Measurements from ENCODE around the gene CSMD2. TPM values are rescaled to one million over a fixed set of nuclear protein-coding genes. Genes with fewer than 3 reads are reported as not detected.

CSMD2 gene
- polyA plus RNA-seq, 1 experiment: 2.3 TPM

- H3K4me3 ChIP-seq (ENCODE audit: low read depth, low read length): no peak overlapping the region
Observed at GRCh38 chr1:33684396-33685179, 480.4 kb downstream of the CSMD2 start.

GRCh38 chr1:33683913-33684312 is 481.1 kb downstream of the CSMD2 start:
- CTCF ChIA-PET: no interaction called here
- no peaks in the 10 kb centered on the region for H3K27me3 ChIP-seq (ENCODE audit: control insufficient read depth, insufficient read depth, low read length)
- H3K9me3 ChIP-seq (ENCODE audit: control insufficient read depth, insufficient read depth, low read length): no peaks in the 10 kb centered on the region
- H3K4me3 ChIP-seq (ENCODE audit: low read depth, low read length): no peak overlapping the region
- no peak overlapping the region for H3K27ac ChIP-seq (ENCODE audit: low read depth, low read length)
- TF ChIP-seq CTCF (IDR thresholded peaks at IDR 0.05; ENCODE audit: low read depth, low read length): no peak
- no peak for DNase-seq (ENCODE audit: low read depth, low spot score)
- POLR2A ChIA-PET: no interaction called here

More at GRCh38 chr1:33684396-33685179, 480.4 kb downstream of the CSMD2 start:
- no peaks in the 10 kb centered on the region for H3K27me3 ChIP-seq (ENCODE audit: control insufficient read depth, insufficient read depth, low read length)
- ChIA-PET POLR2A (no interaction called here), CTCF (no interaction called here)
- no peak overlapping the region for H3K27ac ChIP-seq (ENCODE audit: low read depth, low read length)
- TF ChIP-seq CTCF (IDR thresholded peaks at IDR 0.05; ENCODE audit: low read depth, low read length): no peak
- DNase-seq (ENCODE audit: low read depth, low spot score): no peak
- no peaks in the 10 kb centered on the region for H3K9me3 ChIP-seq (ENCODE audit: control insufficient read depth, insufficient read depth, low read length)

GRCh38 chr1:33682371-33682770 is 482.7 kb downstream of the CSMD2 start:
- CTCF ChIA-PET: no interaction called here

GRCh38 chr1:33680281-33680840 is 484.7 kb downstream of the CSMD2 start:
- Histone ChIP-seq H3K27me3 (ENCODE audit: control insufficient read depth, insufficient read depth, low read length) (no peaks in the 10 kb centered on the region), H3K4me3 (ENCODE audit: low read depth, low read length) (no peak overlapping the region), H3K27ac (ENCODE audit: low read depth, low read length) (no peak overlapping the region), H3K9me3 (ENCODE audit: control insufficient read depth, insufficient read depth, low read length) (no peaks in the 10 kb centered on the region)
- TF ChIP-seq CTCF (IDR thresholded peaks at IDR 0.05; ENCODE audit: low read depth, low read length): no peak
- DNase-seq (ENCODE audit: low read depth, low spot score): no peak
- POLR2A ChIA-PET: no interaction called here
- CTCF ChIA-PET: no interaction called here

More at GRCh38 chr1:33682371-33682770, 482.7 kb downstream of the CSMD2 start:
- TF ChIP-seq CTCF (IDR thresholded peaks at IDR 0.05; ENCODE audit: low read depth, low read length): no peak
- no peak for DNase-seq (ENCODE audit: low read depth, low spot score)
- Histone ChIP-seq H3K4me3 (ENCODE audit: low read depth, low read length) (no peak overlapping the region), H3K27me3 (ENCODE audit: control insufficient read depth, insufficient read depth, low read length) (no peaks in the 10 kb centered on the region), H3K27ac (ENCODE audit: low read depth, low read length) (no peak overlapping the region), H3K9me3 (ENCODE audit: control insufficient read depth, insufficient read depth, low read length) (no peaks in the 10 kb centered on the region)
- POLR2A ChIA-PET: no interaction called here

- no peak overlapping the region for H3K27ac ChIP-seq (ENCODE audit: low read depth, low read length)
- peaks cover 6% of the 10 kb centered on the region; the same call in 1 of the 2 replicates for H3K9me3 ChIP-seq (ENCODE audit: control insufficient read depth, insufficient read depth, low read length)
- no peaks in the 10 kb centered on the region for H3K27me3 ChIP-seq (ENCODE audit: control insufficient read depth, insufficient read depth, low read length)
- DNase-seq (ENCODE audit: low read depth, low spot score): no peak
- no peak overlapping the region for H3K4me3 ChIP-seq (ENCODE audit: low read depth, low read length)
- TF ChIP-seq CTCF (IDR thresholded peaks at IDR 0.05; ENCODE audit: low read depth, low read length): no peak
- CTCF ChIA-PET: interaction anchor here (1.7 kb wide), 1 partner anchor 58 kb away, joined by 3 read pairs; no protein-coding TSS in a partner anchor
- POLR2A ChIA-PET: no interaction called here
Observed at GRCh38 chr1:33670567-33670966, 494.5 kb downstream of the CSMD2 start.
